NCI-H82 treated with DMSO at 0.1 percent for 48 hours (cell line): ENCODE results near the gene NDUFC1.
"Not testable (repeated sequence)": the region's sequence is repeated elsewhere in the genome, so short reads cannot be mapped to it uniquely, and the experiment has no call there.

Experiments used
- DNase-seq: peaks from one replicate; lab custom pipeline; 2025; ENCODE audit not compliant: unreplicated experiment; lab: John Stamatoyannopoulos, UW

Gene NDUFC1

GRCh38 chr4:139299536-139299935 is 2.7 kb downstream of the NDUFC1 start:
- no peak for DNase-seq

DNA sequence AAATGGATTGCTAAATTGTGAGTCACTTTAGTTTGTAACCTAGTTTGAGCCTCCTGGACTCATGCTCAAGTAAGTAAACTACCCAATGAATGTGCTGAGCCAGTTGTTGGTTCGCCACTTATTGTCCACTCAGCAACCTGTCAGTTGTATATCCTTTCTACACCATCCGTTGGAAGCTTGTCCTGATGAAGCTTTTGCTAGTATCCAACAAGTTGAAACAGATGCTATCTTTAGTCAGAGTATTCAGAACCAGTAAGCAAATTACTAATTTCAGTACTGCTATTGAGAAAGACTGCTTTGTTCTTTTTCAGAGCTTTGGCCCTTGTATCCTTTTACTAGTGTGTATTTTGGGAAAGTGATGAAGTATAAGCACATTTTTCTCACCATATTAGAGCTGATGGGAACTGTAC is 5.3 kb downstream of the NDUFC1 start:
- no peak for DNase-seq

GRCh38 chr4:139295942-139296299 is 6.4 kb downstream of the NDUFC1 start:
- DNase-seq, result no peak

GRCh38 chr4:139295206-139295941 is 6.9 kb downstream of the NDUFC1 start:
- peak; percentile 78 for DNase-seq

GRCh38 chr4:139286186-139286698 is 16.0 kb downstream of the NDUFC1 start:
- DNase-seq, result no peak

GRCh38 chr4:139282721-139283075 is 19.6 kb downstream of the NDUFC1 start:
- no peak for DNase-seq

GRCh38 chr4:139282065-139282720 is 20.1 kb downstream of the NDUFC1 start:
- no peak for DNase-seq

DNA sequence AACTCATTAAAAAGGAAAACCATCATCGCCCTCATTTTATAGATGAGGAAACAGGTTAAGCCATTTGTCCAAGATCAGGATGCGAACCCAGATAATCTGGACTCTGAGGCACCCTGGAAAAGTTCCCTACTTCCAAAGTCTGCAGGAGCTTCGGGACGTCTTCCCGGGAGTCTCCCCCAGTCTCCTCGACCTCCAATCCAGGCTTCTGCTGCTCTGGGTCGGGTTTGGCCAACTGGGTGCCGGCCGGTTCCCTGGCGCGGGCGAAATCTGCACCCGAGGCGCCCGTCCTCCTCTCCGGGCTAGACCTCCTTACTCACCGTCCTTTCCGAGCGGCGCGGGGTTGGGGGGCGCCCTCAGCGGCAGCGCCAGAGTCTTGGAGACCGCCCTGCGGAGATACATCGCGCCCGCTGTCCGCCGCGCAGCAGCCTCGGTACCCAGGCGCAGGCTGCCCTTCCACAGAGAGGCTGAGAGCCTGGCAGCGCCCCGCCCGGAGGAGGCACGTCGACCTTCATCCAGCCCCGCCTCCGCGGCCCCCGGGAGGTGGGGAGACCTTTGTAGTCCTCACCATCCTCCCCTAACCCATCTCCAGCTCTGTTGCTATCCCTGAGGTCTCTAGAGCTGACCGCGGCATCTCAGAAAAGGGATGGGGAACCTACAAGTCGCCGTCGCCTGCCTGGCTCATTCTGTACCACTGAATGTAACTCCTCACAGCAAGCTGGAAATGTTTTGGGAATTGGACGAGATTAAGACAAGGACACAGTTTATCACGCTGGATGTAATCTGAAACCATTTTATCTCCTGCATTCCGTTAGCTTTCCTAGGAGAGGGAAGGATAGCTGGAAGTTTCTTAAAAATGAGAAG is 22.3 kb downstream of the NDUFC1 start, which contains the start of gene MGARP:
Gene MGARP, minus strand, starts transcription at position 466 of the 861 bp plus-strand sequence. Its CDS starts 67 bp downstream, at position 399.
- DNase-seq, result no peak

- DNase-seq, result no peak
Measured at GRCh38 chr4:139278912-139279759, 23.1 kb downstream of the NDUFC1 start.

GRCh38 chr4:139278485-139278884 is 23.8 kb downstream of the NDUFC1 start:
- no peak for DNase-seq

DNA sequence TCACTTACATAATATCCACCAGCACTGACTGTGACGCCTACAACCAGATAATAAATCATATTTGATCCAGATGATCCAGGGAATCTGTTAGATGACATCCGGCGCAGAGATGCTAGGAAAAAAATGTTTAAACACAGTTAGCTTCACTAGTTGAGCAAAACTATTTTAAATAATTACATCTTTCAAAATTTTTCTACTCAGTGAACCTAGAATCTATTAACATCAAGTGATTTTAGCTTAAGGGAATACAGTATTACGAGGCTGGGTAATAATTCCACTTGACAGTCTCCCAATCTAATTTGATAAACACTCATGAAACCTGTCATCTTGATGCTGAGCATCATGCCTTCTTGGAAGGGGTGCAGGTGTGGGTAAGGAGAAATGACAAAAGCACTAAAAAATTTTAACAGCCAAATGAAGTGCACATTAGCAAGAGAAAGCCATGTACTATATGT is 27.0 kb downstream of the NDUFC1 start:
- no peak for DNase-seq

DNA sequence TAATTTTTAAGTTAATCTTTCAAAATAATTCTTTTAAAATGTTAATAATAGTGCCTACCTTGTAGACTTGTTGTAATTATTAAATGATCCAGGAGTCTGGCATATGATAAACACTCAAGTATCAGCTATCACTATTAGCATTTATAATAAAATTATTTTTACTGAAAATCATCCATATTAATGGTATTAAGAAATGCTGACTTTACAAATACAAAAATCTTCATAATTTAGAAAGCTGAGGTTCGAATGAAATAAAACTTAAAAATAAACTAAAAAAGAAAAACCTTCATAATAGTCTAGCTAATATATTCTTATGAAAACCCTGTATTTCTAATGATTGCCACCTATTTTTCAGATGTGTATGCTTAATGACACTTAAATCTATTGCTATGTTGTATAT is 27.5 kb downstream of the NDUFC1 start:
- DNase-seq, result no peak

- no peak for DNase-seq
Measured at GRCh38 chr4:139273835-139274234, 28.4 kb downstream of the NDUFC1 start.

- no peak for DNase-seq
Measured at GRCh38 chr4:139267301-139267700, 35.0 kb downstream of the NDUFC1 start.

GRCh38 chr4:139266583-139267257 is 35.6 kb downstream of the NDUFC1 start:
- DNase-seq, result peak; percentile 30

DNA sequence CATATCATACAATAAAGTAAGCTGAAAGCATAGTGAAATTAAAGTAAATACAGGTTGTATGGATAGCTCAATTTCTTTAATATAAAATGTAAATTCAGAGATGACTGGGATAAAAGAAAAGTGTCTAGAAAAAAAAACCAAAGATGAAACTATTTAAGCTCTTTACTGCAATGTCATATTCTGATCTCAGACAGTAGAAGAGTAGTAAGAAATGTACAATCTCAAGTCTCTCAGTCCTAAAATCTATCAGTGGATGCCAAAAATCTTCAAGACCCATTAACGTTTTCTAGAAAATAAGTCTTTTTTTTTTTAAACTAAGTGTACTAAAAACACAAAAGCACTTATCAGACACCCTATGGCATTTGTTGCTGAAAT is 36.1 kb downstream of the NDUFC1 start:
- DNase-seq, result no peak

DNA sequence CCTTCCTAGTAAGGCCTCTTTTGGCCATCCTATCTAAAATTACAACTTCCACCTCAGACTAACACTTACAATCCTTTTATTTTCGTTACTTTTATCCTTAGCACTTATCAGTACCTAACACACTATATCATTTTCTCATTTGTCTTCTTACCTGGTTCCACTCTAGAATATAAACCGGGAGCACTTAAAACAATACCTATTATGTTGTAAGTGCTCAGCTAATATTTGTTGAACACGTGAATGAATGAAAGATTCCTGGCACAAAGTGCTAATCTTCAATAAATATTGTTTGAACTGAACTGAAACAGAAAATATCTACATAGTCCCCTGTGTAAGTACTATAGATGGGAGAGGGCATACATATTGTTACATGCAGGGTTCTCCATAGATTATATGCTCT is 36.6 kb downstream of the NDUFC1 start:
- DNase-seq, result no peak

DNA sequence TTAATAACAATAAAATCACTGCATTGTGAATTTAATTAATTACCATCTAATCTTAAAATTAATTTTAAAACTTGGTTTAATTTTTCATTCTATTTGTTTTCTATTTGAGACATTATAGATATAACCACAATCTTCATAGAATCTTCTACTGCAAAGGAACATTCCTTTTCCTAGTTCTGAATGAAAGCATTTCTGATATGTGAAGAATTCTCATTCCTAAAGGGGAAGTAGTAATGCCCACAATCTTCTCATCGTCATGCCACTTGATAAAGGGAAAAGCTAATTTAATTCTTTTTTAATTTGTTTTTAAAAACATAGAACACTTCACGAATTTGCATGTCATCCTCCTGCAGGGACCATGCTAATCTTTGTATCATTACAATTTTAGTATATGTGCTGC is 45.9 kb downstream of the NDUFC1 start:
- DNase-seq, result no peak

DNA sequence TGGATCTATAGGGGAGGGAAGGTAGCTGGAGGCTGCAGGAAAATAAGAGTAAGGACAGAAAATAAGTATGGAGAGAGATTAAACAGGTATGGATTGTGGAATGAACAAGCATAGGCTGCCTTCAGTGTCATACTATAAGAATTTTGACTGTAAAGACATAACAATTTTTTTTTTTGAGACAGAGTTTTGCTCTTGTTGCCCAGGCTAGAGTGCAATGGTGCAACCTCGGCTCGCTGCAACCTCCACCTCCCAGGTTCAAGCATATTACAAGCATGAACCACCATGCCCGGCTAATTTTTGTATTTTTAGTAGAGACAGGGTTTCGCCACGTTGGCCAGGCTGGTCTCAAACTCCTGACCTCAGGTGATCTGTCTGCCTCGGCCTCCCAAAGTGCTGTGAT is 46.7 kb downstream of the NDUFC1 start:
- DNase-seq, result not testable (repeated sequence)

GRCh38 chr4:139253713-139254112 is 48.6 kb downstream of the NDUFC1 start:
- DNase-seq, result no peak
